ENCODE measurements around the gene TRAF3IP3. TPM values are rescaled to one million over a fixed set of nuclear protein-coding genes. Genes with fewer than 3 reads are reported as not detected.
A peak's percentile ranks its signal among the peaks of the same experiment; 100 is the strongest.

The TRAF3IP3 gene
- total RNA-seq, 1 donor from 2014 or later: 7.1 TPM

GRCh38 chr1:209737118-209737505 lies 18.7 kb upstream of the TRAF3IP3 start:
- no peak for DNase-seq (ENCODE audit: extremely low spot score in 2 of 2)
- Histone ChIP-seq H3K4me3 (no peak overlapping the region), H3K27me3 (no peaks in the 10 kb centered on the region), H3K27ac (no peak overlapping the region), H3K9me3 (no peaks in the 10 kb centered on the region), H3K4me1 (peaks cover 13% of the 10 kb centered on the region), H3K36me3 (no peaks in the 10 kb centered on the region)
- intact Hi-C loops (cut with DNase I): no loop called here
- TF ChIP-seq POLR2A (IDR thresholded peaks at IDR 0.05): no peak
- no peak for TF ChIP-seq POLR2AphosphoS5 (IDR thresholded peaks at IDR 0.05; ENCODE audit: insufficient read depth in 1 of 2, low read depth in 1 of 2)
- TF ChIP-seq CTCF (IDR thresholded peaks at IDR 0.05): no peak

DNA sequence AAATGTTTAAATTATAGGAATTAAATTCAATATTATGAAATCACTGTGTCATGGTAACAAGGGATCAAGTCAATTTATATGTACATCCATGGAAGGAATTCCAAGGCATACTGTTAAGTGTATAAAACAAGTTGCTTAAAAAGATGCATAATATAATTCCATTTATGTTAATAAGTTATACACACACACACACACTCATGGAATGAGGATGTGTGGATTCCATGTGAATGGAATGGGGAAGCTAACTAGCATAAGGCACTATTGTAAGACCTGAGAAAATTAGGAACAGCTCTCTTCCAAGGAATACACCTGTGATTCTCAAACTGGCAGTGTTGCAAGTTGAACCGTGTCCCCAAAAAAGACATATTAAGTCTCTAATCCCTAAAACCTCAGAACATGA lies 17.6 kb upstream of the TRAF3IP3 start:
- TF ChIP-seq POLR2AphosphoS5 (IDR thresholded peaks at IDR 0.05; ENCODE audit: insufficient read depth in 1 of 2, low read depth in 1 of 2): no peak
- no peak for TF ChIP-seq CTCF (IDR thresholded peaks at IDR 0.05)
- TF ChIP-seq POLR2A (IDR thresholded peaks at IDR 0.05): no peak
- no peak overlapping the region for H3K4me3 ChIP-seq
- H3K27ac ChIP-seq: no peak overlapping the region
- no peaks in the 10 kb centered on the region for H3K36me3 ChIP-seq
- H3K27me3 ChIP-seq: no peaks in the 10 kb centered on the region
- no peaks in the 10 kb centered on the region for H3K9me3 ChIP-seq
- DNase-seq (ENCODE audit: extremely low spot score in 2 of 2): no peak
- intact Hi-C loops (cut with DNase I): no loop called here
- H3K4me1 ChIP-seq: peaks cover 20% of the 10 kb centered on the region

DNA sequence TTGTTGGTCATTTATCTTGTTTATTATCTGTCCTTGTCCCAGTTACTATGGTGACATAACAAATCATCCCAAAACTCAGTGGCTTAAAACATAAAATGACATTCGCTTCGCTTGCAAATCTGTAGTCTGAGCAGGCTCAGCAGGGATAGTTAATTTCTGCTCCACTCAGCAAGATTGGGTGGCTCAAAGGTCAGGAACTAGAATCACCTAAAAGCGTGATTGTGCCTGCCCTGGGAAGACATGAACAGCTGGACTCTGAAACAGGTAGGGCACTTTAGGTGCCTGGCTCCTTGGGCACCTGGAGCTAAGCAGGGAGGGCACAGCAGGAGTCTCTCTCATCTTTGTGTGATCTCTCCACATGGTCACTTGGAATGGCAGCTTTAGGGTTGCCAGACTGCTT lies 14.7 kb upstream of the TRAF3IP3 start:
- H3K36me3 ChIP-seq: no peaks in the 10 kb centered on the region
- intact Hi-C loops (cut with DNase I): loop anchor here (10.0 kb wide), 1 partner anchor 46 kb away; no protein-coding TSS in a partner anchor
- no peaks in the 10 kb centered on the region for H3K27me3 ChIP-seq
- no peak for DNase-seq (ENCODE audit: extremely low spot score in 2 of 2)
- no peak for TF ChIP-seq CTCF (IDR thresholded peaks at IDR 0.05)
- TF ChIP-seq POLR2AphosphoS5 (IDR thresholded peaks at IDR 0.05; ENCODE audit: insufficient read depth in 1 of 2, low read depth in 1 of 2): no peak
- TF ChIP-seq POLR2A (IDR thresholded peaks at IDR 0.05): no peak
- H3K4me3 ChIP-seq: no peak overlapping the region
- no peaks in the 10 kb centered on the region for H3K9me3 ChIP-seq
- H3K27ac ChIP-seq: no peak overlapping the region
- peaks cover 17% of the 10 kb centered on the region for H3K4me1 ChIP-seq

DNA sequence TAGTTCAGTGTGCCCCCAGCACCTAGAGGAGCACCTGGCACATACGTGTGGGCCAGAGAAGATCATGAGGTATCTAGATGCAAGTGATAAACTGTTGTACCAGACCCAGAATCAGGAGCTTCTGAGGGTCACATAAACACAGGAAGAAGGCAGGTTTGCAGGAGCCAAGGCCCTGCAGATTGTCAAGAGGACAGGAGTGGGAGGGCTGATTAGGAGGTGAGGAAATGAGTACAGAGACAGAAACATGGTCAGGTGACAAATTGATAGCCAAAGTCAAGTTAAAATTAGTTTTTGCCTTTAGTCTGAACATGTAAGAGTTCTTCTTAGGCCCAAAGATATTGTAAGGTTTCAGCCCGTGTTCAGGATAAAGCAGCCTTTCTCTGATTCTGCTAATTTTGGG lies 14.0 kb upstream of the TRAF3IP3 start:
- Histone ChIP-seq H3K36me3 (no peaks in the 10 kb centered on the region), H3K27me3 (no peaks in the 10 kb centered on the region), H3K9me3 (no peaks in the 10 kb centered on the region), H3K27ac (peak overlapping the region; percentile 13), H3K4me3 (no peak overlapping the region), H3K4me1 (peaks cover 17% of the 10 kb centered on the region)
- no peak for DNase-seq (ENCODE audit: extremely low spot score in 2 of 2)
- intact Hi-C loops (cut with DNase I): loop anchor here (10.0 kb wide), 1 partner anchor 47 kb away; no protein-coding TSS in a partner anchor
- no peak for TF ChIP-seq CTCF (IDR thresholded peaks at IDR 0.05)
- no peak for TF ChIP-seq POLR2A (IDR thresholded peaks at IDR 0.05)
- TF ChIP-seq POLR2AphosphoS5 (IDR thresholded peaks at IDR 0.05; ENCODE audit: insufficient read depth in 1 of 2, low read depth in 1 of 2): no peak

DNA sequence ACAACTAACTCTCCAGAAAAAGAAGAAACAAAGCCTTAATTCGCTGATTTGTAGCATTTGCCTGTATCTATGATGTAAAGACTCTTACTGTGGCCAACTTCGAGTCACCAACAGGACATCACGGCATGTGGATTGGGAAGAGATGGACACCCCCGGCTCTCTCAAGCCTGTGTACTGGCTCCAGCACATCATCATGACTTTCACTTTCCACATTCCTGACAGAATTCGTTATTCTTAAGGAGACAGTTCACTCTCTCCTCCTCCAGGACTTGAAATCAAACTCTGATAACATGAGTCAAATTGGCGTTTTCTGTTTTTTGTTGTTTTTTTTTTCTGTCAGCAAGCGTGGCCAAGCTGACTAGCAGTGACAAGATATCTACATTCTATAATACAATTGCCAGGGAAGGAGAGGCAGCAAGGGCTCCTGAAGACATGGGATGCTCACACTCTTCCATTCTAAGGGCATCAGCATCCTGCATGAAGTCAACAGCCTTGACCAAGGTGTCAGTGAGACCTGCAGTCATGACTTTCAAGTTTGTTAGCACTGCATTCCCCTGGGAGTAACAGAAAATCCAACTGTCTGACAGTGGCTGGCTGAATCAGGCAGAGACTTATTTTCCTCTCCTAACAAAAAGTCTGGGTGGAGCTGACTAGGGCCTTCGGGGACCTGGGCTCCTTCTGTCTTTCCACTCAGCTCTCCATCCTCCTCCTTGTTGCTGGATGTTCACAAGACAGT lies 13.3 kb upstream of the TRAF3IP3 start:
- no peaks in the 10 kb centered on the region for H3K36me3 ChIP-seq
- H3K9me3 ChIP-seq: no peaks in the 10 kb centered on the region
- peaks cover 17% of the 10 kb centered on the region for H3K4me1 ChIP-seq
- no peak for TF ChIP-seq POLR2A (IDR thresholded peaks at IDR 0.05)
- no peak for TF ChIP-seq POLR2AphosphoS5 (IDR thresholded peaks at IDR 0.05; ENCODE audit: insufficient read depth in 1 of 2, low read depth in 1 of 2)
- no peak for TF ChIP-seq CTCF (IDR thresholded peaks at IDR 0.05)
- no peak overlapping the region for H3K4me3 ChIP-seq
- H3K27ac ChIP-seq: peak overlapping the region; percentile 13
- no peak for DNase-seq (ENCODE audit: extremely low spot score in 2 of 2)
- no peaks in the 10 kb centered on the region for H3K27me3 ChIP-seq
- intact Hi-C loops (cut with DNase I): loop anchor here (10.0 kb wide), 1 partner anchor 48 kb away; no protein-coding TSS in a partner anchor

Data from vagina (tissue), 2 donors.